Inferior parietal cortex (tissue), 1 donor: ENCODE data around the gene GPR82.
"Not testable (repeated sequence)": the region's sequence is repeated elsewhere in the genome, so short reads cannot be mapped to it uniquely, and the experiment has no call there.

ENCODE experiments used
- DNase-seq: peaks from one replicate; pipeline ENCODE4 v3.0.0-alpha.2; 2016; ENCODE audit errors: extremely low spot score

GPR82 gene, protein sequence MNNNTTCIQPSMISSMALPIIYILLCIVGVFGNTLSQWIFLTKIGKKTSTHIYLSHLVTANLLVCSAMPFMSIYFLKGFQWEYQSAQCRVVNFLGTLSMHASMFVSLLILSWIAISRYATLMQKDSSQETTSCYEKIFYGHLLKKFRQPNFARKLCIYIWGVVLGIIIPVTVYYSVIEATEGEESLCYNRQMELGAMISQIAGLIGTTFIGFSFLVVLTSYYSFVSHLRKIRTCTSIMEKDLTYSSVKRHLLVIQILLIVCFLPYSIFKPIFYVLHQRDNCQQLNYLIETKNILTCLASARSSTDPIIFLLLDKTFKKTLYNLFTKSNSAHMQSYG

DNA sequence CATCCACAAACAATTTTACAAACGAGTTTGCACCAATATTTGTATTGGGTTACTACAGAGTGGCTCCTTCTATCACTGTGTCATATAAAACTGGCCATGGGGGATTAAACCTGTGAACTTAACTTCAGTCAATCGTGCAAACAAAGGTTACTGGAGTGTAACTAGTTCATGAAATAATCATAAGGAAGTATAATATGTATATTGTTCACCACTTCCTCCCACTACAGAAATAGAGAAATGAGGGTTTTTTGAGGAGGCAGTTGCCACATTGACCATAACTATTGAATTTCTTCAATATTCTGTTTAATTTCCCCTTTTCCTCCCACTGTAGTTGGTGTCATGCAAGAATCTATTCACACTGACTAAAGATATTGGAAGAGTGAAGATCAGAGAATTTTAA is at the start of gene GPR82:
TSS of gene GPR82 (plus strand) at position 356 of the 400 bp plus-strand sequence. CDS start 2,846 bp downstream, outside the sequence.
- DNase-seq, result no peak

DNA sequence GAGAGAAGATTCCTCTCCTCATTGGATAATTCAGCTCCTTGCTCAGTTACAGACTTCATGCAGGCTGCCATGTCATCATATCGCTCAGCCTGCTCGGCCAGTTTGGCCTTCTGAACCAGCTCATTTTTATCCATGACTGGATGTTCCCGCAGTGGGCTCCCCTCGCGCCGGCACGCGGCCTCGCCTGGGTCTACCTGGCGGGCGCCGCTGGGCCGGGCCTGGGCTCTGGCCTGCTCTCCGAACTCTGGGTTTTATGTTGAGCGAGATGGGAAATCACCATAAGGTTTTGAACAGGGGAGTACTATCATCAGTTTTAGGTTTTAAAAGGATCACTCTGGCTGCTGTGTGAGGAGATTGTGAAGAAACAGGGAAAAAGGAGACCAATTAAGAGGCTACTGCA is 47.6 kb upstream of the GPR82 start:
- DNase-seq, result not testable (repeated sequence)

DNA sequence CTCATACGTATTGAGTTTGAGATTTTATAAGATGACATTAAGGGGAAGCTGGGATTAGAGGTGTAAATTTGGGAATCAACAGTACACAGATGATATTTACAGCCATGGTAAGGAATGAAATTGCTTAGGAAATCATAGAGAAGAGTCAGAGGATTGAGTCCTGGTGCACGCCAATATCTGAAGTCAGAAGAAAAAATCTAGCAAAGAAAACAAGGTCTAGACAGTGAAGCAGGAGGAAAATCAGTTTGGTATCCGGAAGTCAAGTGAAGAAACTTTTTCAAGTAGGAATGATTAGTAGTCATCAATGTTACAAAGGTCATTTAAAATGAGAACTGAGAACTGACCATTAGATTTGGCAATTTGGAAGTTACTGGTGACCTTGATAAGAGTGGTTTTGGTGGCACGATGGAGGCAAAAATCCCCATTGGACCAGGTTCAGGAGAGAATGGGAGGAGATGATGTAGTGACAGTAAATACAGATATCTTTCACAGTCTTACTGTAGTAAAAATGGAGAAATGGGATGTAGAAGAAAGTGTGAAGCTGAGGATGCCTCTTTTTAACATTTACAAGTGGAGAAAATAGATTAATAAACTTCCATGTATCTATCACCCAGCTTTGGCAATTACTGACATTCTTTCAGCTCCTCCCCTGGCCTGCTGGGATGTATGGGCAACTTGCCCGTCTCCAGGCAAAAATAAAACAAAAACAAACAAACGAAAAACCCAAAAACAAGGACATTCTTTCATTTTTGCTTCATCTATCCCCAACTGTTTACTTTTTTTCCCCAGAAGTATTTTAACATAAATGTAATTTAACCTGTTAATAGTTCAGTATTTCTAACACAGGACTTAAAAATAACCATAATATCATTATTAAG is 46.6 kb upstream of the GPR82 start:
- DNase-seq, result no peak

DNA sequence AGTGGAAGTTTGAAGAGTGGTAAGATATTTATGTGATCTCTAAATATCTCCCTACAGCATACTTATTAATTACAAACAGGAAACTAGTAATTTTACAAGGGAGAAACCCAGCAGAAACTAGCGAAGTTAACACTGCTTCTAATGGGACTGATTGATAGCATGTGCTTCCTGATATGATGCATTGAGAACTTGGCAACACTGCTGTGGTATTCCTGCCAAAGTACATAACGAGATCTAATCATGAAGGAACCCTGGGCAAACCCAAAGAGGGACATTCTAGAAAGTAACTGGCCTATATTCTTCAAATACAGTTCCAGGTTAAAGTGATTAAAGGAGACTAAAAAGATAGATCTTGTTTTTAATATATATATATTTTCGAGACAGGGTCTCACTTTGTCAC is 39.8 kb upstream of the GPR82 start:
- no peak for DNase-seq

DNA sequence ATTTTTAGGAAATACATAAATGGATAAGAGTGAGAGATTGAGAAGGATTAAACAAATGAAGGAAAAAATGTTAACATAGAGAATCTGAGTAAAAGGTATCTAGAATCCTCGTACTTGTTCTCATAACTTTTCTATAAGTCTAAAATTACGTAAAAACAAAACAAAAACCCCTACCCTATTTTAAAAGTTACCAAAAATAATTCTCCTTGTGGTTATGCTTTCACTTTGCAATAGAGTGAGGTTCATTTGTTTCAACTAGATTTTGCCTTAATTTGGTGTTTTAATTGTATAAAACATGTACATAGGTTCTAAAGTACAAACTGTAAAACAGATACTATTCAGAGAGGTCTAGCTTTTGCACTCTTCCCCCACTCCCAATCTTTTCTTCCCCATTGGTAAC is 39.0 kb upstream of the GPR82 start:
- DNase-seq, result no peak

DNA sequence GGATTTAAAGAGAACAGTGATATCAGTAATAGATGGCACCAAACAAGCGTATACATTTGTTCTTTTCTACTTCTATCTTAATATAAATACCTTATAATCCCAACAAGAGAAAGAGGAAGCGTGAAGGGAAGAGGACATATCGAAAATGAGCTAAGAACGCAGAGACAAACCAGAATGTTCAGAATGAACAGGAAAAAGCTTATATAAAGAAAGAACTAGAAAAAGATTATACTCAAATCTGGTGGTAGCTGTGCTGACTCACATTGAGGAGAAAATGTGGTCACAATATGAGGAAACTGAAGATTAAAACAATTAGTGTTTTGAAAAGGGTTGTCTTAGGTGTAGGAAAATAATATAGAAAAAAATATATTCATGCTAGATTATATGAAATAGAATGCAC is 37.2 kb upstream of the GPR82 start:
- no peak for DNase-seq

DNA sequence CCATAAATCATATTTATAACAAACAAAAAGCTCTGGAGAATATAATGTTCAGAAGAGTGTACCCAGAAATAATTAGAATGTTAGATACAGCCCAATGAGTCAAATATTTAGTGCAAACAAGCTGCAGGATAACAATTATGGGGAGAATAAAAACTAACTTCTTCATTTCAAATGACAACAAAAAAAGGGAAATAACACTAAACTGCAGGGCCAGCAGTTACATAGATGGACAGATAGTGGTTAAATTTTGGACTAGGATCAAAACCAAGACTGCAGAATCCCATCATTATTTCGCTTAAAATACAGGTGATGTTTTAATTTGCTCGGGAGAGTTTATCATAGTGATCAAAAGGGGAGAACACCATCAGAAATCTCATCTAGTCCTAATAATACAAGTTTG is 35.8 kb upstream of the GPR82 start:
- no peak for DNase-seq

DNA sequence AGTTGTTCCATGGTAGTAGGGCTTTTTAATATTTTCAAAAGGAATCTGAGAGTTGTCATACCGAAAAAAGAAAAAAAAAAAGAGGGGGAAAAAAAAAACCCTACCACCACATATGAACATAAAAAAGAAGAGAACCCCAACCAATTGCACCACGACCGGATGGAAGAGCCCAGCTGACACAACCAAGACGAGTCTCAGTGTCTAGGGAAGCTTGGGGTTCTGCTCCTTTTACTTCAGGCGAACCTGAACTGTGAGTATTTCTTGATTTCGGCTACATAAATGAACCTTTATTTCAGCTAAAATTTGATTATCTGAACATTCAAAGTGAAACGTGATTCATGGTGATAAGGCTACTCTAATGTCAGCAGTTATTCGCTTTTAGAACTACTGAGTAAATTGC is 35.1 kb upstream of the GPR82 start, which contains the start of gene GPR34:
TSS of gene GPR34 (plus strand) at position 139 of the 400 bp plus-strand sequence. CDS start 6,661 bp downstream, outside the sequence.
- no peak for DNase-seq

DNA sequence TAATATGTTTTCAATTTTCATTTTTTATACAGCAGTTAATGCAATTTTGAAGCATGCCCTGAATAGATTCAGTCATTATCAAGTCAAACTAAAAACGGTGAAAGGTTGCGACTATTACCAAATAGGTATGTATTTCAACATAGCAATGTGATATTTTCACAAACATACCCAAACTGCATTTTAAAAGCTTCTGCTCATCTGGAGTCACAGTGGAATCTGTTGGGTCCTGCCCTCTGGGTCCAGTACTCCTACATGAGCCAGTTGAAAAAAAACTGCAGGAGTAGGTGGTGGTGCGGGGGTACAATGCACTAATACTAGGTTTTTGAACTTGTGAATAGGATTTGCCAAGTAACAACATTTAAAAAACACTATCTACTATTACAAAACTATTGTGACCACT is 34.3 kb upstream of the GPR82 start:
- DNase-seq, result no peak

DNA sequence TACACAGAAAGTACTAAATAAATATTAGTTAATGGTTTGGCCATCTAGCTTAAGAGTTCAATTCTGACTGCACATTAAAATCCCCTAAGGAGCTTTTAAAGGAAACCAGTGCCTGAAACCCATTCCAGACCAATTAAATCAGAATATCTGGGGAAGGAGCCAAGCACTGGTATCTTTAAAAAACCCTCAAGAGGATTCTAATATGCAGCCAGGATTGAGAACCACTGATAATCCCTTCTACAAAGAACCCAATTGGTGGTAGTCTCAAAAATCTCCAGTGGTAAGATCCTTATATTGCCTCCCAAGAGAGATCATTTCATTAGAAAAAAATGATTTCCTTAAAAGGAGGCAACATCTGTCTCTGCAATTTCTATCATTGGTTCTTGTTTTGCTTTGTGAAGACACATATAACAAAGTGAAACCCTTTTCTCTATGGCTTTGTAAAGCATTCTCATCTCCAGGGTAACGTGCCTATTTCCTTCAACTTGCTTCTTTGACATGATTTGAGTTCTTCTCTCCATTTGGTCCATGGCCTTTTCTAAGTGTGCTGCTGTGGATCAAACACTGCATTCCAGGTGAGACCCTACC is 31.7 kb upstream of the GPR82 start:
- no peak for DNase-seq

DNA sequence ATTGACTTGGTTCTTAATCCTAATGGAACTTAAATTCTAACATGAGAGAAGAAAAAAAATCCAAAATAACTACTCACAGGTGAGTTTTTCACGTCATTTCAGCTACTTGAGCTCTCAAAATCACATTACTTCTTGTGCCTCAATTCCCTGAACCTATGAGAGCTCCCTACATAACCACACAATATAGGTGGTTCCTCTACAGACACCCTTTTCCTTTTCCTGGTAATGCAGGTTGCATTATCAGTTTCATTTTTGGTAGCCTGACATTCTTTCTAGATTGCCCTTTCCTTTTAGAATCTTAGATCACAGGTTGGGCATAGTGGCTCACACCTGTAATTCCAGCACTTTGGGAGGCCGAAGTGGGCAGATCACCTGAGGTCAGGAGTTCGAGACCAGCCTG is 31.0 kb upstream of the GPR82 start:
- DNase-seq, result no peak

DNA sequence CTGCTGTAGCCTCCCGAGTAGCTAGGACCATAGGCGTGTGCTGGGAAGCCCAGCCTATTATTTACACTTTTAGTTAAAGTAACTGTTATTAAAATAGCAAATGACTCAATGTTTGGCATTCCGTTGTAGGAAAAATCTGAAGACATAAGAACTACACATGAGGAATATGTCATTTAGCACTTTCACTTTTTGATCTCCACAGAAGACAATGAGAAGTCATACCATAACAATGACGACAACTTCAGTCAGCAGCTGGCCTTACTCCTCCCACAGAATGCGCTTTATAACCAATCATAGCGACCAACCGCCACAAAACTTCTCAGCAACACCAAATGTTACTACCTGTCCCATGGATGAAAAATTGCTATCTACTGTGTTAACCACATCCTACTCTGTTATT is 28.6 kb upstream of the GPR82 start:
- DNase-seq, result no peak

DNA sequence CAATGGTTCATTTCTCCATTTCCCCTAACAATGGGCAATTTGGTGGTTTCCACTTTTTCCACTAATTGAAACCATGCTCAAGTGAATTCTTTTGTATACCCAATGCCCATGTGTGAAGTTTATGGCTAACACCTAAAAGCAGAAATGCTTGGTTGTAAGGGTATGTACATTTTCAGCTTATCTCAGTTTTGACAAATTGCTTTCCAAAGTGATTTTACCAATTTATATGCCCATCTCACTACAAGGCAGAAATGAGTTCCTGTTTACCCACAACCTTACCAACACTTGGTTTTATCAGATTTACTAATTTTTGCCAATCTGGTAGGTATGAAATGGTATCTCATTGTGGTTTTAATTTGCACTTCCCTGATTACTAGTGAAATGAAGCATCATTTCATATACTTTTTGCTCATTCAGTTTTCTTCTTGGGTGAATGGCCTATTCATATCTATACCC is 20.4 kb upstream of the GPR82 start:
- no peak for DNase-seq

DNA sequence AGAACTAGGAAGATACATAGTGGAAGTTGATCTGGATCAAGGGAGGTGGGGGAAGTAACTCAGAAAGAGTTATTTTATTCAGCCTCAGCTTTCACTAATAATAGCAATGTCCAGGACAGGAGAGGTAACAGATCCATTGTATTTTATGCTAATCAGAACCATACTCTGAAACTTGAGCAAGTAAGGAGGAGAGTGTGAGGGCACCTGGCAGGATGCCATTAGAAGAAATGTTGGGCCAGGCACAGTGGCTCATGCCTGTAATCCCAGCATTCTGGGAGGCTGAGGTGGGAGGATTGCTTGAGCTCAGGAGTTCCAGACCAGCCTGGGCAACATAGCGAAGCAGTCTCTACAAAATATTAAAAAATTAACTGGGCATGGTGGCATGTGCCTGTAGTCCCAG is 18.9 kb upstream of the GPR82 start:
- no peak for DNase-seq

DNA sequence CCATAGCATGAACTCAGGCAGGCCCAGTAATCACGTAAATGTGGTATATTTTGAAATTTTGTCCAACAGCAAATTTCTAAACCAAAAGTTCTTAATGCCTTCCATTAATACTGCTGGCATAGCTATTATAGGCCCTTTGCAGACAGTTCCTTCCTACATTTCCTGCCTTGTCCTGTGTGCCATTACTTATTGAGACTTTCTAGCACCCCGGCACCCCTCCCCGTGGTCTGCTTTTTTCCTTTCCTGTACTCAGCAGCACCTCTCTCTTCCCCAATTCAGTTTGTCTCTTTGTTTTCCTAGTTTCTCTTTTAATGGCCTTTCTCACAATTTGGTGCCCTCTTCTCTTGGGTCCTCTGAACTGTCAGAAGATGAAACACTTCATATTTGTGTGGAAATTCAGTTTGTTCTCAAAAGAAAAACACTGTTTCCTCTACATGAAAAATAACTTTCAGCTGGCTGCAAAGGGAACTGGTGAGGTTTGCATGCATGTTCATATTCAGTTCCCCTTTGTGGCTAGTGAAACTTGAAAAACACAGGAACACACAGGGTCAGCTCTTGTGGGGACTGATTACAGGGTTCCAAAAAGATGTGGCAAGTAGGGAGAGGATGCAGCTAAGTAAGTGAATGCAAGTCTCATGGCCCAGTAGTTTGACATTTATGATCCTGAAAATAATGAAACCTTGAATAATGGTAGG is 18.2 kb upstream of the GPR82 start:
- no peak for DNase-seq

DNA sequence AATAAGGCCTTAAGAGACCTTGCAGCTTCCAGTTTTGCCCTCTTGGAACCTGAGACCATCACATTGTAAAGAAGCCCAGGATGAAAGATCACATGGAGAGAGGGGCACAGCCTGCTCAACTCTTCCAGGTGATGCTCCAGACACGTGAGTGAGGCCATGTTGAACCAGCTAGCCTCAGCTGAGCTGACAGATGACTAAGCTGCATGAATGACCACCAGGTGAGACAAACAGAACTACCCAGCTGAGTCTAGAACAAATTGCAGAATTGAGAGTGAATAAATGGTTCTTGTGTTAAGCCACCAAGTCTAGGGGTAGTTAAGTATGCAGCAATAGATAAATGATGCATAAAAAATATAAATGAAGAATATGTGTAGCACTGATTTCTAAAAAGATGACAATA is 16.8 kb upstream of the GPR82 start:
- no peak for DNase-seq

DNA sequence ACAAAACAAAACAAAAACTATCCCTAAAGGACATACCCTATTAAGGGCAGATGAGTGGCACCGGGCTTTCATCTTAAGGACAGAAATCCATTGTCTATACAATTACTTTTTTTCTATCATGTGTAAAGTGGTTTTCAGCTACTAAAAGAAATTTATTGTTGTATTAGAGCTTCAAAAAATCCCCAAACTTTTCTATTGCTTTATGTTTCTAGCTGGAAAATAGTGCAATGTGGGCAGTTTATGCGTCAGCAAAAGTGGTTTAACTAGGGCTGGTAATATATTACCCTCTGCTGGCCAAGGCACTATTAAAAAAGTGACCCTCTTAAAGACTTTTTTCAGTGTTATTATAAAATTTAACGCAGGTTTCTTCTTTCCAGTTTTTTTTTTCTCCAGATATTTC is 15.5 kb upstream of the GPR82 start:
- no peak for DNase-seq

DNA sequence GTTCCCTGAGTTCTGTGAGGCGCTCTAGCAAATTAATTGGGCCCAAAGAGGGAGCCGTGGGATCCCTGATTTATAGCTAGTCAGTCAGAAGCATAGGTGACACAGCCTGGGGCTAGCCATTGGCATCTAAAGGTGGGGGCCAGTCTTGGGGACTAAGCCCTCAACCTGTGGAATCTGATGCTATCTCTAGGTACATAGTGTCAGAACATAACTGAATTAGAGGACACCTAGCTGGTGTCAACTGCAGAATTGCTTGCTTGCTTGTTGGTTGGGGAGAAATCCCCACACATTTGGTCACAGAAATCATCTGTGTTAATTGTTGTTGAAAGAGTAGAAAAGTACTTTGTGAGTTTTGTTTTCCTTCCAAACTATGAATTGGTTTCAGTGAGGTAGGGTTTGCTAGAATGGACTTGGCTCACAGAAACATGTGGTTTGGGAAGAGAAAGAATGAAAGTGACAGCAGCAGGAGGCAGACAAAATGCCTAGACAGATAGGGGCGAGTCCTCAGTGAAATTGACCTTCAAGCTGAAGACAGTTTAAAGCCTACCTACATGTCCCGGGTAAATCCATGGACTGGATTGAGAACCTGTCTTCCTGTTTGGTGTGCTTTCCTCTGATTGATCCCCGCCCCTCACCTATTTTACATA is 12.8 kb upstream of the GPR82 start:
- no peak for DNase-seq

DNA sequence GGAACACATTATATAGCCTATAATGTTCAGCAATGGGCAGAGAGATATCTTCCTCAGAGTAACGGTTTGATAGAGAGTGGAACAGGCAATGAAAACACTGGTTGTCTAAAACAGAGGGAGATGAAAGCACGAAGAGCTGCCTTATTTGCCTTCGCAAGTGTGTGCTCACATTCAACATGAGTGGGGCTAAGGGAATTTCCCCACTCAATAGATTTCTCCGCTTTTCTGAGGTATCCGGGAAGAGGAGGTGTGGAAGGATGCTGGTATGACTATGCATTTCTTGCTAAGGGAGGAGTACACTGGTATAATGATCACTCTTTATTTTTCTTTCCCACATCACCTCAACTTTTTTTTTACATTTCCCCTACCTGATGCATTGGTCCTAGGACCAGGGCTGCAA is 7.8 kb upstream of the GPR82 start:
- no peak for DNase-seq

DNA sequence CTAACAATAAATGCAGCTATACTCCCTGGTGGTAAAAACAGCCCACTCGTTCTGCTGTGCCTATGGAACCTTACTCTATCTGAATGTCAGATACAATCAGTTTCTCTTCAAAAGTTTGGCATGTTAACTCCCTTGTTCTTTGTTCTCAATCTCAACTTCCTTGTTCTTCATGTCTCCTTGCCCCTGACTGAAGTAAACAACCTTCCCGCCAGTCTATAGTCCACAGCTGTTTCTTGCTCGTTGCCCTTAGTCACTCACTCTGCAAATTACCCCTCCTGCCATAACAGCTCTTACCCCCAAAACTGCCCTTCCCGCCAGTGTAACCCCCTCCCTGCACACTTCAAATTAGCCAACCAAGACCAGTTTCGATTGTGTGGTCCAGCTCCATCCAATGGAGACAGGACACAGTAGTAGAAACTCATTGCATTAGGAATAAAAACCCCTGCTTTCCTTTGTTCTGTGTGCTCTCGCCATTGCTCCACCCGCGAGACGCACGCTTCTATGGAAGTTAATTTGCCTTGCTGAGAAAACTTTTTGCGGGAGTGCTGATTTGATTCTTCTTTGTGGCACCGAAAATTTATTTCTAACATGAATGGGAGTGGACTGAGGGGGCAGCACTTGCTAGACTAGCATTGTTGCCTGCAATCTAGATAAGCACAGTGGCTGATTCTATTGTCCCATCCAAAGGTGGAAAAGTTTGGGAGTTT is 7.1 kb upstream of the GPR82 start:
- no peak for DNase-seq
